ENCODE results near the gene NOCT. TPM values are rescaled to one million over a fixed set of nuclear protein-coding genes. Genes with fewer than 3 reads are reported as not detected.
"Not testable (repeated sequence)": the region's sequence is repeated elsewhere in the genome, so short reads cannot be mapped to it uniquely, and the experiment has no call there.

NOCT gene
- total and polyA plus RNA-seq, 3 donors from 2014 or later = 7.7 to 19.3 (median 19.0) TPM

DNA sequence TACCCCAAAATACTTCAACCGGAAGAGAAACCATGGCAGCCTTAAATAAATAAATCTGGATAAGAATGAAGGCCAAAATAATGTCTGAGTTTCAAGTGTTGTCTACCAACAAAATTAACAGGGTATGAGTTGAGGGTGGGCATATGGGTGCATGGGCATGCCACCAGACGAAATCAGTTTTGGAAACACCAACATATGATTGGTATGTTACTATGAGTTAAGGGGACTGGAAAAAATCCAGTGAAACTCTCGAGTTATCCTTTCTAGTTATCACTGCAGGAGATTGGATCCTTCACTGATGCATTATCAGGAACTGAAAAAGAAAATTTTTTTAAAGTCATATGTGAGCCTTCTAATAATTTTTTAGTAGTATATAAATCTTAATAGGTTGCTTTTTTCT is 32.4 kb downstream of the NOCT start:
- H3K36me3 ChIP-seq (ENCODE audit: low read depth, missing control alignments) = no peaks in the 10 kb centered on the region
- H3K27ac ChIP-seq = no peak overlapping the region
- 70 to 81% methylated on average over 3 of the region's 3 CpGs for WGBS, 2 donors
- no peak for DNase-seq
- H3K4me3 ChIP-seq = no peak overlapping the region
- TF ChIP-seq, protein P1, sequence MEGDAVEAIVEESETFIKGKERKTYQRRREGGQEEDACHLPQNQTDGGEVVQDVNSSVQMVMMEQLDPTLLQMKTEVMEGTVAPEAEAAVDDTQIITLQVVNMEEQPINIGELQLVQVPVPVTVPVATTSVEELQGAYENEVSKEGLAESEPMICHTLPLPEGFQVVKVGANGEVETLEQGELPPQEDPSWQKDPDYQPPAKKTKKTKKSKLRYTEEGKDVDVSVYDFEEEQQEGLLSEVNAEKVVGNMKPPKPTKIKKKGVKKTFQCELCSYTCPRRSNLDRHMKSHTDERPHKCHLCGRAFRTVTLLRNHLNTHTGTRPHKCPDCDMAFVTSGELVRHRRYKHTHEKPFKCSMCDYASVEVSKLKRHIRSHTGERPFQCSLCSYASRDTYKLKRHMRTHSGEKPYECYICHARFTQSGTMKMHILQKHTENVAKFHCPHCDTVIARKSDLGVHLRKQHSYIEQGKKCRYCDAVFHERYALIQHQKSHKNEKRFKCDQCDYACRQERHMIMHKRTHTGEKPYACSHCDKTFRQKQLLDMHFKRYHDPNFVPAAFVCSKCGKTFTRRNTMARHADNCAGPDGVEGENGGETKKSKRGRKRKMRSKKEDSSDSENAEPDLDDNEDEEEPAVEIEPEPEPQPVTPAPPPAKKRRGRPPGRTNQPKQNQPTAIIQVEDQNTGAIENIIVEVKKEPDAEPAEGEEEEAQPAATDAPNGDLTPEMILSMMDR (IDR thresholded peaks at IDR 0.05) = no peak
- TF ChIP-seq POLR2A (IDR thresholded peaks at IDR 0.05) = no peak
- H3K9me3 ChIP-seq = no peaks in the 10 kb centered on the region
- no peaks in the 10 kb centered on the region for H3K27me3 ChIP-seq
- intact Hi-C loops (cut with DNase I; ENCODE audit: low total_unique reads) = no loop called here
- H3K4me1 ChIP-seq = no peaks in the 10 kb centered on the region

DNA sequence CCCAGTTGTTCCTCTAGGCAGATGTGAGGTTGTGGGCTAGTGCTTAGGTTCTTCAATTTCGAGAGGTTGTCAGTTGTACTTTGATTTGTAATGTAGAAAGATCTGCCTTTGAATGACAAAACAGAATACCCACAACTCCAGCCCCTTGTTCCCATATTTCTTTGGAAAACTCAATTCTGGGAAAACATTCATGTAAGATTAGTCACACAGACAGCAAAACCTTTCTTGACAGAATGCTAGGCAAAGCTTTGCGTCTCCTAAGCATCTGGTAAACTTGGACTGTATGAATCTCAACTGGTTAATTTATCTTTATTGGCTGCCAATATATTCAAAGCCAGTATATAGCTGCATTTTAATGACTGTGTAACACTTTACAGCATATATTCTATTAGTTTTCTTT is 34.9 kb downstream of the NOCT start:
- no peak for DNase-seq

DNA sequence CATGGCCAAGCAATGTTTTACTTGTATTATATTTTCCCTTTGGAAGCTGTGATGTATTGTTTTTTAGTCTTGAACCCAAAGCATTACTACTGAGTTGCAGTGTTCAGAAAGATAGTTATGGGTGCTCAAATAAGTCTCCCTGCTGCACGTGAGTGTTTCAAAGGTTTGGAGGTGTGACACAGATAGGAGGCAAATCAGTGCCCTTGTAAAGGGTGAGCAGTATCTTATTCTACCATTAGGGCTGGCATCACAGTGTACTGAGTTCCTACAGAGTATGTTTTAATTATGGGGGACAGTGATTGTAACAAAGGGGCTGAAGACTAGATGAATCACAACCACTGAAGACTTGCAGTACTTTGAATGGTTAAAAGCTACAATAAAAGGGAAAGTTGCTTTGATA is 38.3 kb downstream of the NOCT start:
- H3K27ac ChIP-seq = no peak overlapping the region
- H3K4me1 ChIP-seq = no peaks in the 10 kb centered on the region
- no peaks in the 10 kb centered on the region for H3K36me3 ChIP-seq (ENCODE audit: low read depth, missing control alignments)

More for the DNA sequence above, 34.9 kb downstream of the NOCT start:
- WGBS, 2 donors = 63 to 75% methylated on average over 2 of the region's 2 CpGs
- TF ChIP-seq, protein P1 (IDR thresholded peaks at IDR 0.05) = no peak
- TF ChIP-seq POLR2A (IDR thresholded peaks at IDR 0.05) = no peak
- Histone ChIP-seq H3K4me3 (no peak overlapping the region), H3K9me3 (no peaks in the 10 kb centered on the region), H3K27ac (no peak overlapping the region), H3K4me1 (no peaks in the 10 kb centered on the region), H3K27me3 (no peaks in the 10 kb centered on the region), H3K36me3 (ENCODE audit: low read depth, missing control alignments) (no peaks in the 10 kb centered on the region)
- intact Hi-C loops (cut with DNase I; ENCODE audit: low total_unique reads) = no loop called here

DNA sequence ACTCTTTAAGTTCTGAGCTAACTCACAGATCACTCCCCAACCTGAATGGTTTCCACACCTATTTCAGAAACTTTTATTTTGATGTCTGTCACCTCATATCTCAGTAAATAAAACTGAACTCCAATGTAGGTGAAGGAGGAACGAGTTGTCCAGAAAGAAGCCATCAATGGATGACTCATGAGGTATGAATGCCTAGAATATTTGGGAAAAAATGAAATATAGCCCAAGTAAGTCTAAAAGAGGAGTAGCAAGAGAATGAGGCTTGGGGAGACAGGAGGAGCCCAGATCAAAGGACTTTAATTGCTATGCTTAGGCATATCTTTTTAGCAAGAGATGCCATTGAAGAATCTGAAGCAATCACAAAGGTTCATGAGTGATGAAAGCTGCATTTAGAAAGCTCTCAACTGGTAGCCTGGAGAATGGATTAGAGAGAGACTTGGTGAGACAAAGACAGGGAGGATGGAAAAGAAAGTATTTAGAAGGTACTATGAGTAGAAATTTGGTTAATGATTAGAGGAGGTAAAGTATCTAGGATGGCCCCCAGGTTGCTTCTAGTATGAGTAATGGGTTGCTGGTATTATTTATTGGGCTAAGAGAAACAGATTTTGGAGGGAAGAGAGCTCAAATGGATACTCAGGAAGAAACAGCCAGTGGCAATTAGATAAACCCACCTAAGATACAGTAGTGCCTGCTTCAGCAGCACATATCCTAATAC is 39.4 kb downstream of the NOCT start:
- 31 to 36% methylated on average over 1 of the region's 1 CpG for WGBS, 2 donors
- H3K36me3 ChIP-seq (ENCODE audit: low read depth, missing control alignments) = no peaks in the 10 kb centered on the region

More for the DNA sequence above, 38.3 kb downstream of the NOCT start:
- Histone ChIP-seq H3K4me3 (no peak overlapping the region), H3K27me3 (no peaks in the 10 kb centered on the region), H3K9me3 (no peaks in the 10 kb centered on the region)
- intact Hi-C loops (cut with DNase I; ENCODE audit: low total_unique reads) = no loop called here
- TF ChIP-seq POLR2A (IDR thresholded peaks at IDR 0.05) = no peak
- TF ChIP-seq, protein P1 (IDR thresholded peaks at IDR 0.05) = no peak
- DNase-seq = no peak
- 61 to 80% methylated on average over 1 of the region's 1 CpG for WGBS, 2 donors

DNA sequence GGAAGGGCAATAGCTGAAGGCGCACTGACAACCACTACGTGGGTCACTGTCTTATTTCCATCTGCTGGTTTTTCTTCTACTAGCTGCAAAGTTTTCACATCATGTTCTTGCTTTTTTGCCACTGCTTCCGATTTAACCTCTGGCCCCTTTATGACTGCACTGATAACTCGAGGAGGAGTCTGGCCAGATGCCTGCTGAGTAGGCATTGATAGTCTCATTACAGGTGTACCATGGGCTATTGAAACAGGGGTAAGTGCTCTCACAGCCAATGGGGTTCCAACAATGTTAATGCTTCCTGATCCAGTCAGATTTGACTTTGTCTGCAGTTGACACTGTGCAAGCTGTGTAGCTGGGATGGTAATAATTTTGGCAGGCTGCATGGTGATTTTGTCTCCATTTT is 43.4 kb downstream of the NOCT start:
- intact Hi-C loops (cut with DNase I; ENCODE audit: low total_unique reads); DNase-seq; H3K36me3 ChIP-seq (ENCODE audit: low read depth, missing control alignments); H3K27ac ChIP-seq; H3K9me3 ChIP-seq; H3K4me1 ChIP-seq; H3K27me3 ChIP-seq; H3K4me3 ChIP-seq: not testable (repeated sequence)
- 53 to 69% methylated on average over 4 of the region's 4 CpGs for WGBS, 2 donors

More for the DNA sequence above, 39.4 kb downstream of the NOCT start:
- intact Hi-C loops (cut with DNase I; ENCODE audit: low total_unique reads) = no loop called here
- no peak overlapping the region for H3K4me3 ChIP-seq
- H3K27ac ChIP-seq = no peak overlapping the region
- no peaks in the 10 kb centered on the region for H3K4me1 ChIP-seq
- DNase-seq = no peak
- no peaks in the 10 kb centered on the region for H3K27me3 ChIP-seq
- TF ChIP-seq POLR2A (IDR thresholded peaks at IDR 0.05) = no peak
- TF ChIP-seq, protein P1 (IDR thresholded peaks at IDR 0.05) = no peak
- H3K9me3 ChIP-seq = no peaks in the 10 kb centered on the region
